HEK293T (cell line): ENCODE measurements around the gene CNNM2.

Experiments used
- CTCF ChIA-PET: fragments of 350-600 bp; formaldehyde crosslinking; extraction: SDS; loops from one replicate; lab custom pipeline; 2021; ENCODE audit warnings: antibody characterized with exemption, inconsistent platforms; lab: Yijun Ruan, JAX
- POLR2A ChIA-PET: fragments of 350-600 bp; formaldehyde crosslinking; extraction: SDS; loops from one replicate; lab custom pipeline; 2020; ENCODE audit warnings: antibody characterized with exemption, inconsistent platforms; lab: Yijun Ruan, JAX
- DNase-seq: peaks from one replicate; pipeline ENCODE4 v3.0.0; 2012; ENCODE audit warnings: mixed read lengths; ENCODE audit errors: extremely low spot score
- ARNT ChIP-seq: fragments of 450-650 bp; IDR thresholded peaks from 2 replicates; pipeline ENCODE4 v1.6.1; 2017; ENCODE audit warnings: mild to moderate bottlenecking
- BHLHE40 ChIP-seq: fragments of 450-650 bp; IDR thresholded peaks from 2 replicates; pipeline ENCODE4 v1.6.1; 2016; ENCODE audit warnings: mild to moderate bottlenecking, moderate library complexity, borderline replicate concordance
- CTBP1 ChIP-seq: fragments of 450-650 bp; IDR thresholded peaks from 2 replicates; pipeline ENCODE4 v1.6.1; 2016; ENCODE audit warnings: borderline replicate concordance
- ELF4 ChIP-seq: fragments of 450-650 bp; IDR thresholded peaks from 2 replicates; pipeline ENCODE4 v1.6.1; 2017; ENCODE audit warnings: antibody characterized with exemption
- FOXA1 ChIP-seq: fragments of 450-650 bp; IDR thresholded peaks from 2 replicates; pipeline ENCODE4 v1.6.1; 2016; ENCODE audit warnings: mild to moderate bottlenecking
- FOXK2 ChIP-seq: fragments of 450-650 bp; IDR thresholded peaks from 2 replicates; pipeline ENCODE4 v1.6.1; 2016; ENCODE audit warnings: mild to moderate bottlenecking
- FOXM1 ChIP-seq: fragments of 450-650 bp; IDR thresholded peaks from 2 replicates; pipeline ENCODE4 v1.6.1; 2017; ENCODE audit warnings: mild to moderate bottlenecking, borderline replicate concordance
- HDGF ChIP-seq: fragments of 450-650 bp; IDR thresholded peaks from 2 replicates; pipeline ENCODE4 v1.6.1; 2017; ENCODE audit warnings: antibody characterized with exemption, borderline replicate concordance
- L3MBTL2 ChIP-seq: fragments of 450-650 bp; conservative IDR thresholded peaks from 2 replicates; pipeline ENCODE4 v1.6.1; 2016; ENCODE audit warnings: mild to moderate bottlenecking
- LEF1 ChIP-seq: fragments of 450-650 bp; IDR thresholded peaks from 2 replicates; pipeline ENCODE4 v1.6.1; 2017; ENCODE audit warnings: mild to moderate bottlenecking, borderline replicate concordance
- NFRKB ChIP-seq: fragments of 450-650 bp; IDR thresholded peaks from 2 replicates; pipeline ENCODE4 v1.6.1; 2016; ENCODE audit warnings: mild to moderate bottlenecking, moderate library complexity
- SP1 ChIP-seq: fragments of 450-650 bp; IDR thresholded peaks from 2 replicates; pipeline ENCODE4 v1.6.1; 2017
- SUZ12 ChIP-seq: fragments of 450-650 bp; IDR thresholded peaks from 2 replicates; pipeline ENCODE4 v1.6.1; 2016; ENCODE audit warnings: mild to moderate bottlenecking
- TARDBP ChIP-seq: fragments of 450-650 bp; IDR thresholded peaks from 2 replicates; pipeline ENCODE4 v1.6.1; 2016
- ZNF384 ChIP-seq: fragments of 450-650 bp; IDR thresholded peaks from 2 replicates; pipeline ENCODE4 v1.6.1; 2016
- TF ChIP-seq, protein P1 (sequence below): fragments of 450-650 bp; IDR thresholded peaks from 2 replicates; pipeline ENCODE4 v1.6.1; 2016

Gene CNNM2

DNA sequence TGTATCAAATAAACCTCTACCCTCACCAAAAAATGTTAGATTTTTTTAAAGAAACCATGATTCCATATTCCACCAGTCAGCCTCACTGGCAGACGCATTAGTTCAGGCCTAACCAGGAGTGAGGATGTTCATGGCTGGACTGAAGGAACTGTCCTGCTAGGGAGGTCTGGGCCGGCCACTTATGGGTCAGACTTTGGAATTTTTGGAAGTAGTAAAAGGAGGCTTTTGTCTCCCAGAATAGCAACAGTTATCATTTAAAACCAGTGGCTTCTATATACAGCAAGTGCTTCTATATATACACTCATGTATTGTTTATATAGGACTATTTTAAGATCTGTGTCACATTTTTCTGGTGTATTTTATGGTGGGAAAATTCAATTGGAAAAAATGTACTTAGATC is 120.5 kb downstream of the CNNM2 start:
- CTCF ChIA-PET, result interaction anchor here (0.7 kb wide), 1 partner anchor 280 kb away, joined by 3 read pairs; no protein-coding TSS in a partner anchor
- TF ChIP-seq NFRKB, result no peak
- no peak for TF ChIP-seq FOXK2
- no peak for TF ChIP-seq BHLHE40
- TF ChIP-seq ZNF384, result no peak
- TF ChIP-seq, protein P1, sequence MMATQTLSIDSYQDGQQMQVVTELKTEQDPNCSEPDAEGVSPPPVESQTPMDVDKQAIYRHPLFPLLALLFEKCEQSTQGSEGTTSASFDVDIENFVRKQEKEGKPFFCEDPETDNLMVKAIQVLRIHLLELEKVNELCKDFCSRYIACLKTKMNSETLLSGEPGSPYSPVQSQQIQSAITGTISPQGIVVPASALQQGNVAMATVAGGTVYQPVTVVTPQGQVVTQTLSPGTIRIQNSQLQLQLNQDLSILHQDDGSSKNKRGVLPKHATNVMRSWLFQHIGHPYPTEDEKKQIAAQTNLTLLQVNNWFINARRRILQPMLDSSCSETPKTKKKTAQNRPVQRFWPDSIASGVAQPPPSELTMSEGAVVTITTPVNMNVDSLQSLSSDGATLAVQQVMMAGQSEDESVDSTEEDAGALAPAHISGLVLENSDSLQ, result no peak
- TF ChIP-seq ELF4, result no peak
- DNase-seq, result no peak
- POLR2A ChIA-PET, result no interaction called here

DNA sequence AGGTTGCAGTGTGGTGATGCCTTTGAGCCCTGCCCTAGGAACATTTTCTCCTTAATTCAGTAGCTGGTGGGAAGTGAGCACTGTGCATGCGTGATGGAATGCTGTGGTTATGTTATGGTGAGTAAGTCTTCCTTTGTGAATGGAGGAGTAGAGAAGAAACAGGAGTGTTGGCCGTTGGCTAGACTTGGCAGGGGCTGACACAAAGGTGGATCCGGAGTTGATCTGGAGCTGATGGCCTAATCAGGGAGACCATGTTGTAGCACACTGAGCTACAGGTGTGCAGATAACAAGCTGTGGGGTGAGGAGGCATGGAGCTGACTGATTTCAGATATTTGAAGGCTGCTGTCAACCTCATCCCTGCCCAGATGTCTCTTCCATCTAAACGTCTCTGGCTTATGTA is 122.3 kb downstream of the CNNM2 start:
- no peak for TF ChIP-seq CTBP1
- TF ChIP-seq LEF1, result no peak
- TF ChIP-seq FOXA1, result no peak
- no peak for TF ChIP-seq ZNF384
- TF ChIP-seq SUZ12, result no peak
- TF ChIP-seq TARDBP, result no peak
- no peak for TF ChIP-seq FOXM1
- no peak for TF ChIP-seq ARNT
- TF ChIP-seq NFRKB, result no peak
- TF ChIP-seq ELF4, result no peak
- no peak for TF ChIP-seq FOXK2
- TF ChIP-seq SP1, result no peak
- TF ChIP-seq, protein P1, result no peak
- no peak for TF ChIP-seq L3MBTL2
- no peak for TF ChIP-seq BHLHE40
- TF ChIP-seq HDGF, result no peak
- DNase-seq, result no peak
- ChIA-PET POLR2A (no interaction called here), CTCF (interaction anchor here (0.7 to 1.0 kb wide), 3 partner anchors 8 to 123 kb away, joined by 3 read pairs; no protein-coding TSS in a partner anchor)

DNA sequence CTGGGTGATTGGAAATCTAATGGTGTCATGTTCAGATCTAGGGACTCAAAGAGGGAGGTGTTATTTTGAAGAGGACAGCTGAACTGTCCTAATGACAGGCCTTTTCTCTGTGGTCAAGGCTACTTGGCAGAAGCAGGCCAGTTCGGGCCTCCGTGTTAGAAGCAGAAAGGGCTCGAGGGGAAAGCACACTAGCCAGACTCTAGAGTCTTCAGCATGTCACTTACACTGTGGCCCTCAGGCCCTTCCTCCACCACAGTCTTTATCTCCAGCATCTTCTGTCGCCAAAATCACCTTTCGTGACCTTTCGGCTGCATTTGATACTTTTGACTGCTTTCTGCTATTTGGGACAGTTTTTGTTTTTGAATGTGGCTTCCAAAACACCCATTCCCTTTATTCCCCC is 123.3 kb downstream of the CNNM2 start:
- no peak for TF ChIP-seq NFRKB
- DNase-seq, result no peak
- CTCF ChIA-PET, result interaction anchor here (1.0 kb wide), 1 partner anchor 124 kb away, joined by 3 read pairs; no protein-coding TSS in a partner anchor
- POLR2A ChIA-PET, result no interaction called here

- TF ChIP-seq L3MBTL2, result no peak
- TF ChIP-seq SP1, result no peak
- TF ChIP-seq ELF4, result no peak
- no peak for TF ChIP-seq SUZ12
- no peak for TF ChIP-seq LEF1
- TF ChIP-seq ARNT, result no peak
- TF ChIP-seq ZNF384, result no peak
- TF ChIP-seq TARDBP, result no peak
- no peak for TF ChIP-seq CTBP1
- no peak for TF ChIP-seq FOXA1
- no peak for TF ChIP-seq NFRKB
- TF ChIP-seq FOXK2, result no peak
- no peak for TF ChIP-seq HDGF
- TF ChIP-seq, protein P1, result no peak
- no peak for TF ChIP-seq FOXM1
- no peak for DNase-seq
- CTCF ChIA-PET, result no interaction called here
- POLR2A ChIA-PET, result no interaction called here
Observed at GRCh38 chr10:103042129-103042528, 124.0 kb downstream of the CNNM2 start.

DNA sequence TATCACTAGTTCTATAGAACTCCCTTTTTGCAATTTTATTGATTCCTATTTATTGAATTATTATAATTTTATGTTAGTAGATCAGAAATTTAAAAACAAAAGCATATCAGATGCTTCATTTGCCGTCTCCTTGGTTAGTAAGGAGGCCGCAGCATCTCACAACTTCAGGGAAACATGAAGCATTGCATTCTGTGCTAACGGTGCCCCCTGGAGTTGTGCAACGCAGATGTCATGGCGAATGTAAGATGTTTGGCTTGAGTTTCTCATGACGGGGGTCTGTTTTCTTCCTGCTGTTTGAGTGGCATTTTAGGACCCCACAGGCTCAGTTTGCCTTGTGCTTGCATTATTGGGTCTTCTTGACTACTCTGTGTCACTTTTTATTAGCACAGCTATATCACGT is 124.8 kb downstream of the CNNM2 start:
- ChIA-PET POLR2A (no interaction called here), CTCF (no interaction called here)

More for the DNA sequence above, 124.8 kb downstream of the CNNM2 start:
- TF ChIP-seq TARDBP, result no peak
- no peak for TF ChIP-seq FOXK2
- TF ChIP-seq CTBP1, result no peak
- TF ChIP-seq L3MBTL2, result no peak
- TF ChIP-seq FOXM1, result no peak
- TF ChIP-seq, protein P1, result no peak
- no peak for TF ChIP-seq LEF1
- no peak for TF ChIP-seq ELF4
- no peak for TF ChIP-seq BHLHE40
- no peak for TF ChIP-seq NFRKB
- TF ChIP-seq FOXA1, result no peak
- TF ChIP-seq HDGF, result no peak
- TF ChIP-seq ARNT, result no peak
- no peak for TF ChIP-seq SUZ12
- no peak for TF ChIP-seq SP1
- no peak for DNase-seq
